HG02763 (cell line): ENCODE measurements around the gene GFOD1.

Experiments used
- ATAC-seq: cut with Tn5 transposase; IDR thresholded peaks from one replicate; pipeline ENCODE4 v1.9.1; 2021; ENCODE audit warnings: mild to moderate bottlenecking, moderate library complexity; ENCODE audit not compliant: unreplicated experiment

The GFOD1 gene

DNA sequence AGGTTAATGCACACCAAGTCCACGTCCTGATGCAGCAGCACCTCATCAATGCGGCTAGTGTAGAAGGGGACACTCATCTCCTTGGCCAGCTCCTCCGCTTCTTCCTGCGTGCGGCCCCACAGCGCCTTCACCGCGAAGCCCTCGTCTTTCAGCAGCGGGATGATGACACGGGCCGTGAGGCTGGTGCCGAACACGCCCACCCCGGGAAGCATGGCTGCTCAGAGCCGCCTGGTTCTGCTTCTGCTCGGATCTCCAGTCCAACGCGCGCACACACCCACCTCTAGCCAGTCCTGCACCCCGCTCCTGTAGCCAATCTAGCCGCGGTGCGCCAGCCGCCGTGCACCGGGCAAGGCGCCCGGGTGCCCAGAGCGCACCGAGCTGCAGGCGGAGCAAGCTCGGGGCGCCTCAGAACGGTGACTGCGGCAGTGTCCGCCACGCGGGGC, 700 bp downstream of the GFOD1 start:
- peak; percentile 25 for ATAC-seq

DNA sequence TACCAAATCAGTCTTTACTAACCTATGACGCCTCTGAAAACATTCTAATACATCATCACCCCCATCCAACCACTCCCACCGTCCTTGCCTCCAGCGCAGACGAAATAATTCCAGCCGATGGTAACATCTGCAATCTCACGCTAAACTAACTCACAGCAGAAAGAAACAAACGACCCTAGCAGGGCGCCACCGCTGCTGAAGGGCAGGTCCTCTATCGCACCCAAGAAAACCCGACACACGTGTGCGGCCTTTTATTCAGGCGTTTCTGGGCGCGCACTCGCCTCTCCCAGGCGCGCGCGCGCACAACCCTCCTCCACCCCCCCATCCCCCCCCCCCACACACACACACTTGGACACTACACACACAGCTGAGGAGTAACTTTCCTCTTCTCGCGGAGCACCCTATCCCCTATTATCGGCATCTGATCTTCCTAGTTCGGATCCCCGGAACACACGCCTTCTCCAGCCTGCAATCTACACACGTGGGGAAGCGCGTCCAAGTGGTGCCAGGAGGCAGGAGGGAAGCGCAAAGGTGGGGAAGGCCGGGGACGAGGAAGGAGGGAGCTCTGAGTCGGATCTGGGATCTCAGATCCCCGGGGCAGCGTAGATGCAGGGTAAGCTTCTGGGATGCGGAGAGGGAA, 1.4 kb downstream of the GFOD1 start:
- ATAC-seq: no peak

DNA sequence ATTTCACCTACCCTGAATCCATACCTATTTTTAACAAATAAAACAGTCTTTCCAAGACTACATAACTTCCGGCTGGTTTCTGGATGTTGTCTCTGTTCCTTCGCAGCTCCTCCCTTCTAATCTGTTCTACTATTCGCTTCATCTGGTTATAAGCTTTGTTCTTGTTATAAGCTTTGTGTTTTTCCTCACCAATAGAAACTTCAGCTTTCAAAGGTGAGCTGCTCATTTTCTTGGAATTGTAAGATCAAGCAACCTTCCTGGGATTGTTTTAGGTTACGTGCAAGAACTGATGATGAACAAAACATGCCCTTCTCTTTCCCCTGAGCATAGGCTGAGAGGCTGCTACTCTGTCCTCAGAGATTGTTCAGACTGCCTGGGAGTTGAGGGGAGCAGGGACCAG, 2.1 kb downstream of the GFOD1 start:
- ATAC-seq: no peak

DNA sequence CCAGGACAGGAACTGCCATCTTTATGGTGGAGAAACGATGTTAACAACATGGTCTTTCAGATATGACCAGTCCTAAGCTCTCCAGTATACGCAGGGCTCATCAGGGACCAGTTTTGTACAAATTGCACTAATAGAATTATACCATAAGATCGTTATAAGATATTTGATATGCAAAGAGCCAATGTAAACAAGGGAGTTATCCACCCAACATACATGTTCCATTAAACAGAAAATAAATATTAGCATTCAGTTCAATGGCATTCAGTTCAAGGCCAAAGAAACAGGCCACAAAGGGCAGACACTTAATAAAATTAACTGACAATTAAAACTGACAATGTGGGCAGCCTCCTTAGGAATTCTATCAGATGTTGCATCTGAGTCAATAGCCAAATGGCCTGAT, 2.6 kb downstream of the GFOD1 start:
- no peak for ATAC-seq

DNA sequence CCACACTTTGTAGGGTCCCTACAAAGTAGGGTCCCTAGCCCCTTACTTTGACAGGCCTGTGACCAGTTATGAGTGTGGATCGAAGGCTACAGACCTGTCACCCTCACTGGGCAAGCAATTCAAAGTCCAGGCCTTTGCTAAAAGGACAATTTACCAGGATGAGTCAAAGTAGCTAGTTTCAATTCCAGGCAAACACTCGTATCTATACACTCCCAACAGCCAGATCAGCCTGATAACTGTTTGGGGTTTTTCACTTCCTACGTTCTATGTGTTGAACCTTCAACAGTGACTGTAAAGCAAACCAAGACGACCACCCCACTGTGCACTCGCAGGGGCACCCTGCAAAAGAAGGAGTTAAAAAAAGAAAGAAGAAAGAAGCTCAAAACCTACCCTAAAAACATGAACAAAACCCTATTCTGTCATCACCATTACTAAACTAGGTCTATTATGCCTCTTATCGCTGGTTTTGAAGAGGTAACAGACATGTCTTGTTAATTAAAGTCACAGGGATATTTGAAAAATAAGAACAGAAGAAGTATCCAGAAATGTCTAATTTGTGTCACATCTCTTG, 3.2 kb downstream of the GFOD1 start:
- ATAC-seq: no peak

DNA sequence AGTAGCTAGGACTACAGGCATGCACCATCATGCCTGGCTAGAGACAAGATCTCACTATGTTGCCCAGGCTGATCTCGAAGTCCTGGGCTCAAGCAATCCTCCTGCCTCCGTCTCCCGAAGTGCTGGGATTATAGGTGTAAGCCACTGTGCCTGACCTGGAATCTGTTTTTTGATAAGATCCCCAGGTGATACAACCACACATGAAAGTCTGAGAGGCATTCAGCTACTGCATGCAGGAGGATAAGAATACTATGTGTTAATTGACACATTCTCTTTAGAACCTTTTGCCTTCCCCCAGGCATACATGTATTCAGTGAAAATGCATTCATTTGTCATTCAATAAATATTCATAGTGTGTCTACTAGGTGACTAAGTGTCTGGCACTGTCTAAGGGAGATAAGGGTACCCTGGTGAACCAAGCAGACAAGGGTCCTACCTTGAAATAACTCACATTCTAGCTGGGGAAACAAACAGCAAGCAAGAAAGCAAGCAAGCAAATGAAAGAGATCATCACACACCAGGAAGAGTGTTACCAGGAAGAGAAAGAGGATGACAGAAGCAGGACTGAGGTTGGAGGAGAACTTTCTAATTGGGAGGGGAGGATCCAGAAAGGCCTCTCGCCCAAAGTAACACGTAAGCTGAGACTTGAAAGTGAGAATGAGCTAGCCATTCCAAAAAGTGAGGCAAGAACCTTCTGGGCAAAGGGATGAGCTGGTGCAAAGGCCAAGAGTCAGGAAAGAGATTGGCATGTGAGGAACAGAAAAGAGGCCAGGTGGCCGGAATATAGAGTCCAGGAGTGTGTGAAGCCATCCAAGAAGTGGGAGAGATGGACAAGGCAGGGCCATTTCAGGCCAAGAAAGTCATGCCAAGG, 6.5 kb downstream of the GFOD1 start:
- ATAC-seq: no peak

DNA sequence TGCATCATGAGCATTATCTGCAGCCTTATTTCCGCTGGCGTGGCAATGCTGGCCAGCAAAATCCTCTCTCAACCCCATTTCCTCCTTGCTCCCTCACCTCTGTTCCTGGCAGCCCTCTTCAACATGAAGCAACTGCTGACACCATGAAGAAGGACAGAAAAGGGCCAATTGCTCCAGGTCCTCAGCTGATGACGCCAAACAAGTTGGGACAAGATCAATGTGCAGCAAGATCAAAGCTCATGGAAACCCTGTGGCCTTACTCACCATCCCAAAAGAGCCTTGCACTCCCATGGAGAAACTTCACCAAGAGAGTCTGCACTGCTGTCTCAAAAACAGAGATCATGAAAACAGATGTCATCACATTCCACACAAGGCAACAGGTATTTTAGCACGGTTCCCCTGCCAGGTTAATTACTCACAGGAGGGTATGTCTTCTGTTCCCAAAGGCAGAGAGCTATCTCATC, 7.4 kb downstream of the GFOD1 start:
- ATAC-seq: no peak

DNA sequence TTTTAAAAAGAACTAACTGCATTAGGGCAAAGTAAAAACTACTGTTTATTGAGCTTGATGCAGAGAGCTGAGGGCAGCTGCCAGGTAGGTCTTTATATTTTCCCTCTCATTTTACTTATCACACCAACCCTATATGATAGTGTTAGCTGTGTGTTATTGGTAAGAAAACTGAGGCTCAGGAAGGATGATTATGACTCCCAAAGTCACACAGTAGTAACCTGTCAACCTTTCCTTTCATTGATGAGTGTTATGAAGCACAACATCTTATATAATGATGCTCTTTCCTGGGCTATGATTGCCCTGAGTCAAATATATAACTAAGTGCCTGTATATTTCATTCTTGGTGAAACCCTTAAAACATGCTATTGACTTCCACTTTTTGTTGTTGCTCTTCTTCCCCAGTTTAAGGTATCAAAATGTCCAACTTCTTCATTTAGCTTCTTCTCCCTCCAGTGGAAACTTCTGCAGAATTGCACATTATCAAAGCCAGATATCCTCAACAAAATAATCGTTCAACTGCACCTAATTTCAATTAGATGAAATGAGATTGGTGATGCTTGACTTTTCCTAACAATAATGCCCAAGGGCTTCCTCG, 8.1 kb downstream of the GFOD1 start:
- no peak for ATAC-seq

DNA sequence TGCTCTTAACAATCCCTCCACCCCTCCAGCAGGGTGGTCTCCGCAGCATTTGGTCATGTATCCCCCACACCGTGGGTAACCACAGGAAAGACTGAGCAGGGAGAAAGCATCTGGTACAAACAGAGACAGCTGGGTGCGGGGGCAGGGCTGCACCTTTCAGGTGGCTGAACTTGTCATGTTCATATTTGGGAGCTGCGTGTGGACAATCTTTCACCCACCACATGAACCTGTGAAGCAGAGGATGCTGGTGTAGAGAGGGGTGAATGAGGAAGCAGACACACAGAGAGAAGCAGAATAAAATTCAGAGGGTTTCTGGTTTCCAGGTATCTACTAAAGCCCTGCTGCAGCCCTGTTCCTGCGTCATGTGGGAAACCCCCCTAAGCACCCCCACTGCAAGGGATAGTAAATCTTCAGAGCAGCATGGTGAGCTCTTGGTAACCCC, 8.9 kb downstream of the GFOD1 start:
- ATAC-seq: no peak

DNA sequence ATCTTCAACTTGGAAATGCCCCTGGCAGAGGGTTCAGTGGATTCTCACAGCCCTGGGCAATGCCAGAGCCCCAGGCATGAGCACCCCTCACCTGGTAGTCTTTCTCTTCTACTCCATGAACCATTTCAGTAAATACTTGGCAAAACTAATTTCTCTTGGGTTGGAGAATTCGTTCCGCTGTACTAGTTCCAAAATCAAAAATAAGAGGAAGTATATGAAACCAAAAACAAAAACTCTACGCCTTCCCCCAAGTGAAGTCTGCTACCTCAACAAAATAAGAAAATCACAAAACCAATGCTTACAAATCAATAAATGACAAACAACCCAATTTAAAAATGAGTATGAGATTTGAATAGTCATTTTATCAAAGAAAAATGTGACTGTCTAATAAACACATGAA, 12.6 kb downstream of the GFOD1 start:
- no peak for ATAC-seq

DNA sequence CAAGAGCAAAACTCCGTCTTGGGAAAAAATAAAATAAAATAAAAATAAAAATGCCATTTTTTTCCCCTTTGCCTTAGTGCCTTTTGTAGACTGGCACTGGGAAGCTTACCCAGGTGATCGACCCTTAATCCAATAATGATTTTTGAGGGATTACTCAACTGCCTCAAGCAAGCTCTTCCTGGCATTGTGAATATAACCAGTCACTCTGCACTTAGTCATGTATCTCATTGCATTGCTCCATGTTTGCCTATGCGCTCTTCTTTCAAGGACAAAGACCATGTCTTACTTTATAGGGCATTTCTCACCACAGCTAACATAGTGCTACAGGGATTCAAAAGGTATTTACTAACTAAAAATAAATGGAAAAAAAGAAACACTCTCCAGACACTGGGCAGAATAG, 13.0 kb downstream of the GFOD1 start:
- ATAC-seq: no peak

DNA sequence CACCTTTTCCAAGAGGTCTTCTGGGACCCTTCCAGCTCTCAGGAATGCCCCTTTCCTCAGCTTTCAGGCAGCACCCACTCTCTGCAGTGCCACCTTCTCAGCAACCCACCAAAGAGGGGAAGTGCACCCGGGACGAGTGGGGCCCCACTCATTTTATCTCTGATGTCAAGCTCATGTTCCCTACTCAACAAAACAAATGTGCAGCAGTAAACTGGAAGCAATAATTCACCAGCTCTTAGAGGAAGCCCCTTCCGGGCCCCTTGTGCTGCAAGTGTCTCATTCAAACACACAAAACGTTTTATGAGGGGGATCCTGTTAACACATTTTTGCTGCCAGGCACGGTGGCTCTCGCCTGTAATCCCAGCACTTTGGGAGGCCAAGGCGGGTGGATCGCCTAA, 13.6 kb downstream of the GFOD1 start:
- no peak for ATAC-seq

DNA sequence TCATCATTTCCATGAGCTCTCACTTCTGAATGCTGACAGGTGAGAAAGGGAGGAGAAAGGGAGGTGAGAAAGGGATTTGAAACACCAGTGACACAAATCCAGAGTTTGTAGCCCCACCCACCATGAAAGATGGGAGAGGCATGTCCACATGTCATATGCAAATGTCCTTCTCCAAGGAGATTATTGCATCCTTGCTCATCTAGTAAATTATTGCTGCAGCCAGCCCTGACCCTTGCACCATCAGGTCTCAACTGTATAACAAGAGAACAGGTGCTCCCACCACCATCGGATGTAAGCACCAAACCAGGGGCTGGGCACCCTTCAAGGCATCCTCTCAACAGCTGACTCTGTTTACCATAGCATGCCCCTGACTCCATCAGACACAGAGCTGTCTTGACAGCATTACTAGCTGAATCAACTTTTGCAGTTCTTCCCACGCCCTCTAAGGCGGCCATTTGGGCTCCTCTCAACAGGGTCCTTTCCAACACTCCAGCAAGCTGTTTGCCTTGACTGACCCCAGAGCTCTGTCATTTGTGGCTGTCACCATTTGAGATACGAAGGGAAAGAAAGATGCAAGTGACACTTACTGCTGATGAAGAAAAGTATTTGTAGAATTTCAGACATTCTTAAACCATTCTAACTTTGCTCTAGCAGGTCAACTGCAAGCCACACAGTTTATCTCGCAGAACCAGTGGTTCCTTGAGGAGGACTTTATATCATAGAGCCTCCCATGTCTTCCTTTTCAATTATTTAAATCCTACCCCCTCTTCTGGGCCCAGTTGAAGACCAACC, 14.2 kb downstream of the GFOD1 start:
- ATAC-seq: no peak

DNA sequence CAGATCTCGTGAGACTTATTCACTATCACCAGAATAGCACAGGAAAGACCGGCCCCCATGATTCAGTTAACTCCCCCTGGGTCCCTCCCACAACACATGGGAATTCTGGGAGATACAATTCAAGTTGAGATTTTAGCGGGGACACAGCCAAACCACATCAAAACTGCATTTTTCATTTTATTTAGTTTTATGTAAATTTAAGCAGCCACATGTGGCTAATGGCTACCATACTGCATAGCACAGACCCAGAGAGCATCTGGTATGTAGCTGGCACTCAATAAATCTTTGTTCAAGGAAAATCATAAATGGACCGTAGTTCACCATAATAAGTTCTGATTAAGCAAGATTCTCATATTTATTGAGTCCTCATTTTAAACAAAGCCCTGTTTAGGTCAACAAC, 15.3 kb downstream of the GFOD1 start:
- ATAC-seq: no peak

DNA sequence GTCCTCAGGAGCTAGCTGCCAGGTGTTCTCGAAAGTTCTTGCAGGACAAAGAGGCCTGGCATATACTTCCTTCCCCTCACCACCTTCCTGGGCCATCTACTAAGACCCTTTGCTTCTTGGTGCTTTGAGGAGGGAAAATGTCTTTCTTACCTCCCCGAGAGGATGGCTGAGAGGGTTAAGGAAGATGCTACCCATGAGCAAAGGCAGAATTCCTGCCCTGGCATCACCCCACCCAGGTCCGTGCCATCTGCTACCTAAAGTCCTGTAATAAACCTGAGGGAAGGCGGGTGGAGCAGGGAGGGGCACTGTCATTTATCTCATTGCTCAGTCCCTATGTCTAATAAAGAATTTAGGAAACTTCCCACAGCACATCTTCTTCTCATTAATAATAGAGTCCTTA, 16.2 kb downstream of the GFOD1 start:
- no peak for ATAC-seq

DNA sequence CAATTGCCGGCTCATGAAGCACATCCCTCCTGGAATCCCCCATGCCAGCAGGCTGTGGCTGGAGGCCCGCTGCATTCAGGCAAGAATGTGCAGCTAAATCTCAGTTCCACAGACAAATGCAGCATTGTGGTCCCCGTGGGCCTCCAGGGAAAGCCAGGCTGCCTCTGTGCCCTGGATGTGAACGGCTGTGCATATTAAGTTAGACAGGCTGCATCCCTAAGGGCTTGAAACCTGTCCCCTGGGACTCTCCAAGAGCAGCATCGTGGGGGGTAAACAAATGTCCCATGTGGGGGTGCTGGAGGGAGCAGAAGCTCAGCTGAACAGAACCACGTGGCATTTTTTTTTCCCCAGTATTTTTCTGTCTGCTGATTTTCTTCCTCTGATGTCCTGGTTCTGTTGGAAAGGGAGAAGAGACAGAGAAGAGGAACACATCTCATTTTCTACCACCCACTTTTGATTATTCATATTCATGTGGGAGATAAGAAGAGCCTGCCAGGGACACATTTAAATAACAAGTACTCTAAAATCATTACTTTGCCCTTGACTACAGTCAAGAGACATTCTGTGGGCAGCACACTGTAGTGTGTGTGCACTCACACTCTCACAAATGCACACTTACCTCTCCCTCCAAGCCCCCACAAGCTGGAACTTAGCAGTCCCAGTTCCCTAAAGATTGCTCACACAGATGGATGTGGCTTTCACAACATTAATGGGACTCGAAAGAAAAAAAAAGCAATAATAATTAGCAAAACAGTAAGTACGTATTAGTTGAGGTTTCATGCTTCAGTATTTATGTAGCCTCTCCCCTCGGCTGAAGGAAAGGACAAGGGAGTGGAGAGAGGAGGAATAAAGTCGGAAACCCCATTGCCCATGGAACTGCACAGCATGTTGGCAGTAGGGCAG, 16.9 kb downstream of the GFOD1 start:
- ATAC-seq: no peak

DNA sequence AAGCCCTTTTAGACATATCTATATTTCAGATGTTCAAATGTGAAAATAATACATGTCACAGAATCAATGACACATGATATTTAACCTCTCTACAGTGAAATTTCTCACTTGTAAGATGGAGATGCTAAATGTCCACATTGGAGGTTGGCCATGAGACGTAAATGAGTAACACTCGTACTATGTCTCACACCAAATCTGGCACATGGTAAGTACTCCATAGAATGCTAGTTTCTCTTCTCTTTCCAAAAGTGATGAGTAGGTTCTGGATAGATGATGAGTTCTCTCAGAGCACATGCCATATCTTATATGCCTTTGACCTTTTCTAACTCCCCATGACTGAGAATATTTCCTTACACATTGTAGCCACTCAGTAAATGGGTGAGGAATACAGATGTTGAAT, 17.7 kb downstream of the GFOD1 start:
- ATAC-seq: no peak

DNA sequence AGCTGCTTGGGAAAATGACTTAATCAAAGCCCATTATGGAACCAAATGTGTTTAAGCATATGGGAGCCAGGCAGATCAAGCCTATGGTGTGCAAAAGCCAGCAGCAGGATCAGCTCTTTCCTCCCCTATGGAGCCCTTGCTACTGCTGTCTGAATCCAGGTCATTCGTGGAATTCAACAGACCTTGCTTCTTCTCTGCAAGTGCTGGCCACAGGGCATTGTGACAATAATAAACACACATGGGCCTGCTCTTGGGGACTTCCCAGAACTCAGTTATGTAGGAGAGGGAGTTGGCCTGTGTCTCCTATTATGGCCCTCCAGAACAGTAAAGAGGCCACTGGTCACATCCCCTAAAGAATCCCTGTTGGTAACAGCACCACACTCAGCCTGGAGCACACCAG, 18.6 kb downstream of the GFOD1 start:
- ATAC-seq: no peak

DNA sequence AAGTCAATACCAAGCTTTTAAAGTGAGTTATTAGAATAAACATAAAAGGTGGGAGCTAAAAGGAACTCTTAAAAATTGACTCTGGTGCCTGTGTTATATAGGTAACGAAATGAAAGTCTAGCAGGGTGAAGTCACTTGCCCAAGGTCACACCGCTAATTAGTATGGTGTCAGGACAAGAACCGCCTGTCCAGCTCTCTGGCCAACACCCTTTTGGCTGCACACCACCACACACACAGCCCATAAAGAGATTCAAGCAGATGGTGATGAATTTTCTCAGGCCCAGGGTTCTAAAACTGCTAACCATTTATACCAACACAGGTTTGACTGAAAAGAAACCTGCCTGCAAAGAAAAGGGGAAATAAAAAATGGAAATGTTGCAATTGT, 20.2 kb downstream of the GFOD1 start:
- ATAC-seq: no peak
